Colonic mucosa (tissue), 4 donors: ENCODE results near the gene GRK2. TPM values are rescaled to one million over a fixed set of nuclear protein-coding genes. Genes with fewer than 3 reads are reported as not detected.

Experiments used
- DNase-seq: peaks from one replicate; pipeline ENCODE4 v3.0.0-alpha.2; 2020
- H3K27ac ChIP-seq: fragments of 200-600 bp; one replicate; pipeline ENCODE4 v1.8.0; 2021
- H3K27me3 ChIP-seq: fragments of 200-600 bp; one replicate; pipeline ENCODE4 v1.8.0; 2021
- H3K36me3 ChIP-seq: fragments of 200-600 bp; one replicate; pipeline ENCODE4 v1.8.0; 2021
- H3K4me1 ChIP-seq: fragments of 200-600 bp; one replicate; pipeline ENCODE4 v1.8.0; 2021; ENCODE audit warnings: mild to moderate bottlenecking
- H3K4me3 ChIP-seq: fragments of 200-600 bp; one replicate; pipeline ENCODE4 v1.8.0; 2021
- H3K9ac ChIP-seq, 2 donors: one replicate each; pipeline ENCODE4 v1.7.0; 2013; ENCODE audit warnings: control low read depth in 2 of 2, low read depth in 2 of 2, low read length in 2 of 2
- H3K9me3 ChIP-seq: fragments of 200-600 bp; one replicate; pipeline ENCODE4 v1.8.0; 2021
- CTCF ChIP-seq: fragments of 200-600 bp; IDR thresholded peaks from one replicate; pipeline ENCODE4 v1.8.0; 2022; ENCODE audit warnings: antibody characterized with exemption, mild to moderate bottlenecking
- intact Hi-C: fragments of 100-400 bp; cut with DNase I; formaldehyde crosslinking; loops from one replicate; pipeline ENCODE4 v1.14.1; 2022
- total RNA-seq, 2 donors: library from RNA; stranded (reverse); fragmentation: NEBNext Ultra II Directional in 1 of 2; extraction: Animal tissue kit (Norgen Biotek cat#: 25700) in 1 of 2; gene quantifications; one replicate each; pipeline ENCODE4 v1.2.1, GENCODE V29; 2021
- donor health status: healthy.
- donor health status: DM: no; HTN: no; CAD: no.
- donor health status: DM: no; HTN: no; CAD: no.

Gene GRK2
- total RNA-seq, 2 donors from 2014 or later, result 108 to 137 TPM

DNA sequence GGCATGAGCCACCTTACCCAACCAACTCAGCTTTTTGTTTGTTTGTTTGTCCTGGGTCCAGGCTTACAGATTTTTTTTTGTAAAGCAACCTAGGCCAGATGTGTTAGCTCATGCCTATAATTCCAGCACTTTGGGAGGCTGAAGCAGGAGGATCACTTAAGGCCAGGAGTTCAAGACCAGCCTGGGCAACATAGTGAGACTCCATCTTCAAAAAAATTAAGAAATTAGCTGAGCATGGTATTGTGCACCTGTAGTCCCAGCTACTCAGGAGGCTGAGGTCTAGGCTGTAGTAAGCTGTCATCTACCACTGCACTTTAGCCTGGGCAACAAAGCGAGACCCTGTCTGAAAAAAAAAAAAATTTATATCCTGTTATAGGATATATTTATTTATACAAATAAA, 28.7 kb upstream of the GRK2 start:
- H3K27ac ChIP-seq, result no peak overlapping the region
- no peak overlapping the region for H3K4me3 ChIP-seq
- no peak for TF ChIP-seq CTCF
- no peaks in the 10 kb centered on the region for H3K36me3 ChIP-seq
- H3K9me3 ChIP-seq, result no peaks in the 10 kb centered on the region
- no peaks in the 10 kb centered on the region for H3K27me3 ChIP-seq
- peaks cover 3% of the 10 kb centered on the region for H3K4me1 ChIP-seq
- no peak for DNase-seq
- H3K9ac ChIP-seq, result no peak overlapping the region
- intact Hi-C loops, result no loop called here

- H3K4me1 ChIP-seq, result peaks cover 3% of the 10 kb centered on the region
- H3K4me3 ChIP-seq, result peak overlapping the region; percentile 50
Observed at GRCh38 chr11:67238894-67239782, 27.1 kb upstream of the GRK2 start.

GRCh38 chr11:67239783-67240575, 26.3 kb upstream of the GRK2 start:
- Histone ChIP-seq H3K4me1 (peaks cover 3% of the 10 kb centered on the region), H3K36me3 (no peaks in the 10 kb centered on the region)

More at GRCh38 chr11:67238894-67239782, 27.1 kb upstream of the GRK2 start:
- TF ChIP-seq CTCF, result no peak
- intact Hi-C loops, result no loop called here
- H3K27me3 ChIP-seq, result no peaks in the 10 kb centered on the region
- H3K27ac ChIP-seq, result peak overlapping the region; percentile 94
- no peaks in the 10 kb centered on the region for H3K36me3 ChIP-seq
- no peaks in the 10 kb centered on the region for H3K9me3 ChIP-seq
- DNase-seq, result no peak
- peak overlapping the region; percentile 68 to 99 for H3K9ac ChIP-seq

DNA sequence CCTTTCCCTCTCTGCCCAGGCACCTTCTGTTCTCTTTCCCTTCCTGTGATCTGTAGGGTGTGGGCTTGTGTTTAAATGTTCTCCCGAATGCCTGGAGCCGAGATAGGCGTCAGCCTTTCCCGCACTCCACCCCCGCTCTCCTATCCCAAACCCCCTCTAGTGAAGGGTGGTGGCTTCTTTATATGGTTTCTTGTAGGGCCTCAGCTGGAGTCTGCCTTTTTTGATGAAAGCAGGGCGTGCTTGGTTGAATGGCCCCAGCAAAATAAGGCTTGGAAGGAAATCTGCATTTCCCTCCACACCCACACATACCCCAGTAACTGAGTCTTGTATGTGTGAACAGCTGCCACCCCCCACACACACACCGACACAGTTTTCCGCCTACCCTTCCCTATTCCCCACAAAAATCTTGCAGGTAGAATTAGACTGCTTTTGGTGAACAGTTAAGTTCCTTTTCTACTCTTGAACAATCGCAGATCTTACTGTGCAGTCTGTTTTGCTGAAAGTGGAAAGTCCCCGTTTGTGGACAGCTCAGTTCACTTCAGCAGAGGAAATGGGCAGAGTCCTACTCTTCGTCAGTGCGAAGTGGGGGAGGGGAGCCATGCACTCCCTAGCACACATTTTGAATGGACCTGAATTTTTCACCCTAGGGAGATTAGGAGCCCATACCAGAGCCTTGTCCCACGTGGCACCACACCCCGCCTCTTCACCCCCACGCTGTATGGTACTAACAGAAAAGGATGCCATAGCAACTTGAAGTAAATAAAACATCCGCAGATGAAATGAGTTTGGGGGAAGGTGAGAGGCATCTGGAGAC, 25.5 kb upstream of the GRK2 start:
- Histone ChIP-seq H3K36me3 (peaks cover 4% of the 10 kb centered on the region), H3K9me3 (no peaks in the 10 kb centered on the region), H3K27me3 (no peaks in the 10 kb centered on the region), H3K9ac (peak overlapping the region; percentile 80 to 99), H3K4me1 (peaks cover 3% of the 10 kb centered on the region), H3K4me3 (peak overlapping the region; percentile 50), H3K27ac (peak overlapping the region; percentile 94)
- intact Hi-C loops, result no loop called here
- no peak for TF ChIP-seq CTCF
- DNase-seq, result peak; percentile 83

More at GRCh38 chr11:67239783-67240575, 26.3 kb upstream of the GRK2 start:
- TF ChIP-seq CTCF, result no peak
- Histone ChIP-seq H3K4me3 (peak overlapping the region; percentile 50), H3K27ac (peak overlapping the region; percentile 94), H3K9ac (peak overlapping the region; percentile 80 to 99), H3K9me3 (no peaks in the 10 kb centered on the region), H3K27me3 (no peaks in the 10 kb centered on the region)
- DNase-seq, result peak; percentile 98
- intact Hi-C loops, result no loop called here

GRCh38 chr11:67242548-67242947, 23.7 kb upstream of the GRK2 start:
- Histone ChIP-seq H3K9me3 (no peaks in the 10 kb centered on the region), H3K4me1 (peaks cover 3% of the 10 kb centered on the region), H3K9ac (no peak overlapping the region), H3K27me3 (no peaks in the 10 kb centered on the region), H3K27ac (no peak overlapping the region), H3K36me3 (peaks cover 15% of the 10 kb centered on the region), H3K4me3 (no peak overlapping the region)
- intact Hi-C loops, result no loop called here
- no peak for TF ChIP-seq CTCF
- DNase-seq, result no peak
